ENCODE results near the gene CEP97. TPM values are rescaled to one million over a fixed set of nuclear protein-coding genes. Genes with fewer than 3 reads are reported as not detected.

Gene CEP97
- total and polyA plus RNA-seq, 9 of the 15 experiments (the other 6 are each of a cell fraction or from before 2014, with no cell fraction given): 2.0 to 10.1 (median 4.3) TPM

DNA sequence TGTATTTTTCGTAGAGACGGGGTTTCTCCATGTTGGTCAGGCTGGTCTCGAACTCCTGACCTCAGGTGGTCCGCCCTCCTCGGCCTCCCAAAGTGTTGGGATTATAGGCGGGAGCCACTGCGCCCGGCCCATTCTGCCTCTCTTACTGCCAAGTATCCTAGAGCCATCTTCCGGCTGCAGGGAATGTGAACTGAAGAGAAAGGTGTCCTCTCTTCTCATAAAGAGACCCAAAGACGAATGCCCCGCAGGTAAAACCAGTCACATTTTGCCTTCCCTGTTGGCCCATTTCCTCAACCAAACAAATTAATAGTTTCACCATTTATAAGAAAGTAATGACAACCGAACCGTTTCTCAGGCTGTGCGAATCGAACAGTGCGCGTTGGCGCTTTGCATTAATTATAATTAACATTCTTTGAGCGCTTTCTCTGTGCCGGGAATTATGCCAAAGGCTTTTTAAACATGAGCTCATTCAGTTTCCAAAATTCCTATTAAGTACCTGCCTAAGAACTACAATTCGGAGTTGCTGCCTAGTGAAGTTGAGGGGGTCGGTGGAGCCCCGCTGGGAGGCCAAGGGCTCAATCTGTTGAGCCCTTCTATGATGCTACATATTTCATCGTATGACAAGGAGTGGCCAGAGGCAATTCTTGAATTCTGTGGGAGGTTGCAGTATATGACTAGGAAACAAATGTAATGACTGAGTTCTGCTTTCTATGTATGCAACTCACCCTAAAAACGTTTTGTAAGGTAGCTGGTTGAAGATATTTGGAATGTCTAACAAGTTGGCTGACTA, 37.1 kb upstream of the CEP97 start (continued):
- TF ChIP-seq NR2C2 (CRISPR knock-in tag; IDR thresholded peaks at IDR 0.05) (no peak), NR2C2 (tag; IDR thresholded peaks at IDR 0.05) (peak; percentile 25; the same call in 1 of the 2 replicates), RUNX1 (IDR thresholded peaks at IDR 0.05; ENCODE audit: low read depth) (no peak), SMARCA5 (IDR thresholded peaks at IDR 0.05) (no peak), CSDE1 (IDR thresholded peaks at IDR 0.05) (no peak), TCF7L2 (IDR thresholded peaks at IDR 0.05; ENCODE audit: low read depth, low read length) (no peak), FOSL1 (tag; conservative IDR thresholded peaks at IDR 0.05) (peak; percentile 78), HNRNPLL (IDR thresholded peaks at IDR 0.05; ENCODE audit: low read depth, low read length, poor library complexity, severe bottlenecking) (no peak), ZNF586 (CRISPR knock-in tag; conservative IDR thresholded peaks at IDR 0.05) (no peak), CBX1 (IDR thresholded peaks at IDR 0.05; ENCODE audit: low read depth) (no peak), TFAM (CRISPR knock-in tag; conservative IDR thresholded peaks at IDR 0.05) (no peak), SMARCA4 (IDR thresholded peaks at IDR 0.05) (no peak), PTBP1 (IDR thresholded peaks at IDR 0.05; ENCODE audit: low read depth, low read length) (no peak), NCOR1 (IDR thresholded peaks at IDR 0.05) (no peak), JUN (IDR thresholded peaks at IDR 0.05; ENCODE audit: borderline replicate concordance, low read depth, low read length) (no peak), JUN (CRISPR knock-in tag; IDR thresholded peaks at IDR 0.05; ENCODE audit: borderline replicate concordance) (0 out of 2 replicates have a peak, but pooled peaks have one; percentile 13), ARID1B (IDR thresholded peaks at IDR 0.05) (peak; percentile 2; the same call in 1 of the 2 replicates), CHD1 (IDR thresholded peaks at IDR 0.05; ENCODE audit: low read length) (no peak), PRMT5 (CRISPR knock-in tag; IDR thresholded peaks at IDR 0.05) (no peak), HEY1 (CRISPR knock-in tag; IDR thresholded peaks at IDR 0.05; ENCODE audit: borderline replicate concordance) (no peak), FUS (optimal IDR thresholded peaks at IDR 0.05; ENCODE audit: low read depth, low read length) (no peak), TSHZ1 (CRISPR knock-in tag; IDR thresholded peaks at IDR 0.05) (no peak), SMARCE1 (IDR thresholded peaks at IDR 0.05) (0 out of 2 replicates have a peak, but pooled peaks have one; percentile 7), HMGN3 (IDR thresholded peaks at IDR 0.05; ENCODE audit: borderline replicate concordance, extremely low read depth, insufficient read length, low read depth, low read length) (no peak), NFRKB (IDR thresholded peaks at IDR 0.05; ENCODE audit: low read depth) (no peak)
- TF ChIP-seq, protein P1, sequence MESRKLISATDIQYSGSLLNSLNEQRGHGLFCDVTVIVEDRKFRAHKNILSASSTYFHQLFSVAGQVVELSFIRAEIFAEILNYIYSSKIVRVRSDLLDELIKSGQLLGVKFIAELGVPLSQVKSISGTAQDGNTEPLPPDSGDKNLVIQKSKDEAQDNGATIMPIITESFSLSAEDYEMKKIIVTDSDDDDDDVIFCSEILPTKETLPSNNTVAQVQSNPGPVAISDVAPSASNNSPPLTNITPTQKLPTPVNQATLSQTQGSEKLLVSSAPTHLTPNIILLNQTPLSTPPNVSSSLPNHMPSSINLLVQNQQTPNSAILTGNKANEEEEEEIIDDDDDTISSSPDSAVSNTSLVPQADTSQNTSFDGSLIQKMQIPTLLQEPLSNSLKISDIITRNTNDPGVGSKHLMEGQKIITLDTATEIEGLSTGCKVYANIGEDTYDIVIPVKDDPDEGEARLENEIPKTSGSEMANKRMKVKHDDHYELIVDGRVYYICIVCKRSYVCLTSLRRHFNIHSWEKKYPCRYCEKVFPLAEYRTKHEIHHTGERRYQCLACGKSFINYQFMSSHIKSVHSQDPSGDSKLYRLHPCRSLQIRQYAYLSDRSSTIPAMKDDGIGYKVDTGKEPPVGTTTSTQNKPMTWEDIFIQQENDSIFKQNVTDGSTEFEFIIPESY (CRISPR knock-in tag; IDR thresholded peaks at IDR 0.05): peak; percentile 90

Data from K562 (cell line).